ENCODE data around the gene MRPL57. TPM values are rescaled to one million over a fixed set of nuclear protein-coding genes. Genes with fewer than 3 reads are reported as not detected.

Gene MRPL57
- total RNA-seq, 1 donor from 2014 or later, result 39.0 TPM

- no peak for TF ChIP-seq CTCF (conservative IDR thresholded peaks at IDR 0.05; ENCODE audit: low read depth, low read length)
- peak overlapping the region; percentile 88 for H3K4me3 ChIP-seq (ENCODE audit: low read depth, low read length)
- DNase-seq (ENCODE audit: low read depth), result no peak
These were observed 37.1 kb upstream of the MRPL57 start for GRCh38 chr13:21139374-21139773.

GRCh38 chr13:21142766-21143165 lies 33.7 kb upstream of the MRPL57 start:
- no peak overlapping the region for H3K4me3 ChIP-seq (ENCODE audit: low read depth, low read length)
- no peak for DNase-seq (ENCODE audit: low read depth)
- no peak for TF ChIP-seq CTCF (conservative IDR thresholded peaks at IDR 0.05; ENCODE audit: low read depth, low read length)

- H3K4me3 ChIP-seq (ENCODE audit: low read depth, low read length), result no peak overlapping the region
- DNase-seq (ENCODE audit: low read depth), result no peak
- no peak for TF ChIP-seq CTCF (conservative IDR thresholded peaks at IDR 0.05; ENCODE audit: low read depth, low read length)
These were observed 28.6 kb upstream of the MRPL57 start for GRCh38 chr13:21147827-21148226.

- no peak for TF ChIP-seq CTCF (conservative IDR thresholded peaks at IDR 0.05; ENCODE audit: low read depth, low read length)
- H3K4me3 ChIP-seq (ENCODE audit: low read depth, low read length), result no peak overlapping the region
- no peak for DNase-seq (ENCODE audit: low read depth)
These were observed 27.8 kb upstream of the MRPL57 start for GRCh38 chr13:21148557-21149258.

GRCh38 chr13:21149568-21149967 lies 26.9 kb upstream of the MRPL57 start:
- no peak for DNase-seq (ENCODE audit: low read depth)
- TF ChIP-seq CTCF (conservative IDR thresholded peaks at IDR 0.05; ENCODE audit: low read depth, low read length), result no peak
- no peak overlapping the region for H3K4me3 ChIP-seq (ENCODE audit: low read depth, low read length)

- no peak for DNase-seq (ENCODE audit: low read depth)
These were observed 26.4 kb upstream of the MRPL57 start for GRCh38 chr13:21150013-21150412.

More at GRCh38 chr13:21150013-21150412, 26.4 kb upstream of the MRPL57 start:
- no peak overlapping the region for H3K4me3 ChIP-seq (ENCODE audit: low read depth, low read length)
- no peak for TF ChIP-seq CTCF (conservative IDR thresholded peaks at IDR 0.05; ENCODE audit: low read depth, low read length)

Data from epithelial cell of proximal tubule (primary cell).